Kidney (tissue), 14 donors: ENCODE results near the gene VAC14. TPM values are rescaled to one million over a fixed set of nuclear protein-coding genes. Genes with fewer than 3 reads are reported as not detected.

Experiments
- DNase-seq, 5 donors: peaks; one replicate each; pipeline ENCODE4 v3.0.0-alpha.2; 2013 to 2020
- FAIRE-seq: peaks from 2 replicates; lab custom pipeline; 2012; peaks lifted over from hg19 to GRCh38; lab: Jason Lieb, UNC
- H3K27ac ChIP-seq, 2 donors: one replicate each; pipeline ENCODE4 v1.7.0; 2013; ENCODE audit warnings: low read depth in 2 of 2, low read length in 2 of 2, inconsistent platforms in 1 of 2
- H3K27me3 ChIP-seq: one replicate; pipeline ENCODE4 v1.7.1; 2013; ENCODE audit warnings: low read length, inconsistent platforms; ENCODE audit not compliant: control insufficient read depth, insufficient read depth
- H3K36me3 ChIP-seq, 3 donors: one replicate each; pipeline versions ENCODE4 v1.7.0 to v1.7.1; 2013; ENCODE audit warnings: low read length in 3 of 3, control low read depth in 1 of 3, inconsistent platforms in 1 of 3; ENCODE audit not compliant: insufficient read depth in 3 of 3, control insufficient read depth in 2 of 3
- H3K4me1 ChIP-seq, 3 donors: one replicate each; pipeline versions ENCODE4 v1.7.0 to v1.7.1; 2013; ENCODE audit warnings: low read length in 3 of 3, inconsistent platforms in 1 of 3, low read depth in 1 of 3; ENCODE audit not compliant: control insufficient read depth in 2 of 3, insufficient read depth in 2 of 3
- H3K4me3 ChIP-seq, 3 donors: one replicate each; pipeline versions ENCODE4 v1.7.0 to v1.8.1; 2013; ENCODE audit warnings: low read length in 3 of 3, control low read depth in 1 of 3, inconsistent platforms in 1 of 3
- H3K9ac ChIP-seq, 3 donors: one replicate each; pipeline versions ENCODE4 v1.7.0 to v1.7.1; 2013; ENCODE audit warnings: low read length in 3 of 3, control low read depth in 1 of 3, inconsistent platforms in 1 of 3
- H3K9me3 ChIP-seq, 3 donors: one replicate each; pipeline versions ENCODE4 v1.7.0 to v1.7.1; 2013; ENCODE audit warnings: low read length in 3 of 3, control low read depth in 1 of 3, inconsistent platforms in 1 of 3; ENCODE audit not compliant: control insufficient read depth in 2 of 3, insufficient read depth in 1 of 3
- CTCF ChIP-seq: IDR thresholded peaks from 3 replicates; pipeline ENCODE4 v1.5.1; 2012; ENCODE audit warnings: mild to moderate bottlenecking, moderate library complexity, borderline replicate concordance; ENCODE audit not compliant: insufficient read depth; ENCODE audit errors: extremely low read depth
- intact Hi-C: fragments of 100-400 bp; cut with DNase I; formaldehyde crosslinking; loops from one replicate; pipeline ENCODE4 v1.11.1; 2022
- polyA plus RNA-seq: library from polyadenylated mRNA; stranded (reverse); fragments of 350-450 nt; fragmentation: Illumina TruSeq; extraction: RNeasy Lipid Tissue Mini Kit (QIAGEN cat#74804); gene quantifications from one replicate; pipeline ENCODE4 v1.2.3, GENCODE V29; 2014; ENCODE audit warnings: low read depth, low replicate concordance; ENCODE audit not compliant: insufficient read depth
- total RNA-seq: library from RNA; stranded (reverse); fragmentation: NEBNext Ultra II Directional; extraction: Animal tissue kit (Norgen Biotek cat#: 25700); gene quantifications from one replicate; pipeline ENCODE4 v1.2.1, GENCODE V29; 2021
- donor health status: control.
- donor health status: control.
- donor health status: control.
- donor health status: control.
- donor health status: control.
- donor health status: DM: yes; HTN: yes; CAD: no.
- donor health status: Normal renal cell carcinoma (clear cell type).

Gene VAC14
- total and polyA plus RNA-seq, 2 donors from 2014 or later: 36.8 to 41.9 TPM

- intact Hi-C loops: no loop called here
- peaks cover 4 to 20% (median 8%) of the 10 kb centered on the region in 3 donors for H3K36me3 ChIP-seq
- FAIRE-seq (no peak), DNase-seq (peak in 1 of 5 donors; percentile 72)
- no peak for TF ChIP-seq CTCF
- no peak overlapping the region for H3K9ac ChIP-seq
- no peaks in the 10 kb centered on the region for H3K4me1 ChIP-seq
- H3K27ac ChIP-seq: no peak overlapping the region
- H3K9me3 ChIP-seq: no peaks in the 10 kb centered on the region
- no peaks in the 10 kb centered on the region for H3K27me3 ChIP-seq
- no peak overlapping the region for H3K4me3 ChIP-seq
Observed at GRCh38 chr16:70663524-70664324, 137.2 kb downstream of the VAC14 start.

GRCh38 chr16:70662991-70663523, 137.9 kb downstream of the VAC14 start:
- Histone ChIP-seq H3K9me3 (no peaks in the 10 kb centered on the region), H3K4me1 (no peaks in the 10 kb centered on the region), H3K36me3 (peaks cover 4 to 16% (median 4%) of the 10 kb centered on the region in 3 donors), H3K27me3 (no peaks in the 10 kb centered on the region), H3K9ac (no peak overlapping the region), H3K27ac (no peak overlapping the region), H3K4me3 (no peak overlapping the region)
- no peak for TF ChIP-seq CTCF
- DNase-seq: peak in 1 of 5 donors; percentile 62
- intact Hi-C loops: no loop called here
- FAIRE-seq: no peak

- no peak for FAIRE-seq
- Histone ChIP-seq H3K9me3 (no peaks in the 10 kb centered on the region), H3K4me1 (no peaks in the 10 kb centered on the region), H3K36me3 (peaks cover 2 to 16% (median 4%) of the 10 kb centered on the region in 3 donors), H3K9ac (no peak overlapping the region), H3K27ac (no peak overlapping the region), H3K27me3 (no peaks in the 10 kb centered on the region), H3K4me3 (no peak overlapping the region)
- intact Hi-C loops: no loop called here
- TF ChIP-seq CTCF: no peak
- no peak for DNase-seq
Observed at GRCh38 chr16:70661918-70662641, 138.9 kb downstream of the VAC14 start.
